Measurements from ENCODE around the gene SIPA1L3.

The SIPA1L3 gene

GRCh38 chr19:38163419-38164290, 256.6 kb downstream of the SIPA1L3 start:
- H3K27me3 Mint-ChIP-seq = no peaks in the 10 kb centered on the region
- peaks cover 0 to 1% of the 10 kb centered on the region in 2 donors for H3K4me1 Mint-ChIP-seq
- peaks cover 0 to 3% of the 10 kb centered on the region in 2 donors for H3K9me3 Mint-ChIP-seq
- no peak overlapping the region for H3K4me3 Mint-ChIP-seq
- H3K27ac Mint-ChIP-seq = peak overlapping the region; percentile 70
- DNase-seq = no peak
- no peak for ATAC-seq (replicated peaks)
- H3K36me3 Mint-ChIP-seq = peaks cover 65 to 76% of the 10 kb centered on the region in 2 donors

GRCh38 chr19:38164526-38164925, 257.5 kb downstream of the SIPA1L3 start:
- H3K4me3 Mint-ChIP-seq = no peak overlapping the region
- peaks cover 60 to 74% of the 10 kb centered on the region in 2 donors for H3K36me3 Mint-ChIP-seq
- H3K9me3 Mint-ChIP-seq = peaks cover 0 to 3% of the 10 kb centered on the region in 2 donors
- DNase-seq = no peak
- no peaks in the 10 kb centered on the region for H3K4me1 Mint-ChIP-seq
- no peak for ATAC-seq (replicated peaks)
- H3K27ac Mint-ChIP-seq = no peak overlapping the region
- H3K27me3 Mint-ChIP-seq = no peaks in the 10 kb centered on the region

GRCh38 chr19:38165335-38165734, 258.3 kb downstream of the SIPA1L3 start:
- H3K9me3 Mint-ChIP-seq = peaks cover 0 to 3% of the 10 kb centered on the region in 2 donors
- no peak overlapping the region for H3K4me3 Mint-ChIP-seq
- H3K27ac Mint-ChIP-seq = peak overlapping the region; percentile 42
- ATAC-seq (replicated peaks) = no peak
- DNase-seq = no peak
- H3K36me3 Mint-ChIP-seq = peaks cover 62 to 79% of the 10 kb centered on the region in 2 donors
- no peaks in the 10 kb centered on the region for H3K27me3 Mint-ChIP-seq
- no peaks in the 10 kb centered on the region for H3K4me1 Mint-ChIP-seq

GRCh38 chr19:38168637-38169036, 261.6 kb downstream of the SIPA1L3 start:
- Mint-ChIP-seq H3K36me3 (peaks cover 54 to 76% of the 10 kb centered on the region in 2 donors), H3K27ac (no peak overlapping the region), H3K9me3 (no peaks in the 10 kb centered on the region), H3K27me3 (no peaks in the 10 kb centered on the region), H3K4me1 (peaks cover 0 to under 1% of the 10 kb centered on the region in 2 donors), H3K4me3 (no peak overlapping the region)
- no peak for DNase-seq
- no peak for ATAC-seq (replicated peaks)

- Mint-ChIP-seq H3K27ac (peak overlapping the region; percentile 37), H3K36me3 (peaks cover 52 to 74% of the 10 kb centered on the region in 2 donors), H3K27me3 (no peaks in the 10 kb centered on the region), H3K9me3 (no peaks in the 10 kb centered on the region), H3K4me3 (no peak overlapping the region), H3K4me1 (peaks cover 0 to 1% of the 10 kb centered on the region in 2 donors)
- no peak for ATAC-seq (replicated peaks)
- DNase-seq = no peak
These were observed 263.3 kb downstream of the SIPA1L3 start for GRCh38 chr19:38170334-38170733.

- ATAC-seq (replicated peaks) (no peak), DNase-seq (no peak)
- Mint-ChIP-seq H3K27me3 (no peaks in the 10 kb centered on the region), H3K9me3 (no peaks in the 10 kb centered on the region), H3K27ac (peak overlapping the region; percentile 74), H3K4me3 (no peak overlapping the region), H3K4me1 (peaks cover 0 to 1% of the 10 kb centered on the region in 2 donors), H3K36me3 (peaks cover 45 to 69% of the 10 kb centered on the region in 2 donors)
These were observed 265.0 kb downstream of the SIPA1L3 start for GRCh38 chr19:38172001-38172400.

GRCh38 chr19:38173291-38174041, 266.5 kb downstream of the SIPA1L3 start:
- DNase-seq (no peak), ATAC-seq (replicated peaks) (no peak)
- H3K27ac Mint-ChIP-seq = peak overlapping the region; percentile 44
- no peaks in the 10 kb centered on the region for H3K9me3 Mint-ChIP-seq
- H3K4me3 Mint-ChIP-seq = peak overlapping the region in 1 of 2 donors; percentile 41
- H3K36me3 Mint-ChIP-seq = peaks cover 47 to 74% of the 10 kb centered on the region in 2 donors
- H3K27me3 Mint-ChIP-seq = no peaks in the 10 kb centered on the region
- H3K4me1 Mint-ChIP-seq = peaks cover 0 to 1% of the 10 kb centered on the region in 2 donors

- Mint-ChIP-seq H3K4me3 (no peak overlapping the region), H3K4me1 (peaks cover 0 to 1% of the 10 kb centered on the region in 2 donors), H3K36me3 (peaks cover 54 to 75% of the 10 kb centered on the region in 2 donors), H3K27ac (no peak overlapping the region), H3K9me3 (peaks cover 0 to 1% of the 10 kb centered on the region in 2 donors), H3K27me3 (no peaks in the 10 kb centered on the region)
- no peak for DNase-seq
- ATAC-seq (replicated peaks) = no peak
These were observed 268.4 kb downstream of the SIPA1L3 start for GRCh38 chr19:38175422-38175821.

- no peak for ATAC-seq (replicated peaks)
- no peak for DNase-seq
- H3K27me3 Mint-ChIP-seq = no peaks in the 10 kb centered on the region
- H3K4me1 Mint-ChIP-seq = peaks cover 0 to 6% of the 10 kb centered on the region in 2 donors
- peaks cover 0 to 5% of the 10 kb centered on the region in 2 donors for H3K9me3 Mint-ChIP-seq
- H3K27ac Mint-ChIP-seq = no peak overlapping the region
- H3K4me3 Mint-ChIP-seq = no peak overlapping the region
- peaks cover 60 to 76% of the 10 kb centered on the region in 2 donors for H3K36me3 Mint-ChIP-seq
These were observed 273.1 kb downstream of the SIPA1L3 start for GRCh38 chr19:38180071-38180470.

- Mint-ChIP-seq H3K36me3 (peaks cover 58 to 73% of the 10 kb centered on the region in 2 donors), H3K4me1 (peaks cover 0 to 6% of the 10 kb centered on the region in 2 donors), H3K4me3 (peak overlapping the region in 1 of 2 donors; percentile 32), H3K27ac (peak overlapping the region; percentile 79), H3K9me3 (peaks cover 0 to 5% of the 10 kb centered on the region in 2 donors), H3K27me3 (no peaks in the 10 kb centered on the region)
- no peak for DNase-seq
- ATAC-seq (replicated peaks) = no peak
These were observed 275.7 kb downstream of the SIPA1L3 start for GRCh38 chr19:38182536-38183210.

- H3K27ac Mint-ChIP-seq = peak overlapping the region; percentile 52
- peaks cover 0 to 5% of the 10 kb centered on the region in 2 donors for H3K9me3 Mint-ChIP-seq
- H3K27me3 Mint-ChIP-seq = no peaks in the 10 kb centered on the region
- no peak overlapping the region for H3K4me3 Mint-ChIP-seq
- H3K4me1 Mint-ChIP-seq = peaks cover under 1 to 6% of the 10 kb centered on the region in 2 donors
- no peak for DNase-seq
- peaks cover 54 to 66% of the 10 kb centered on the region in 2 donors for H3K36me3 Mint-ChIP-seq
- ATAC-seq (replicated peaks) = no peak
These were observed 276.4 kb downstream of the SIPA1L3 start for GRCh38 chr19:38183251-38183897.

GRCh38 chr19:38184815-38185214, 277.8 kb downstream of the SIPA1L3 start:
- H3K36me3 Mint-ChIP-seq = peaks cover 49 to 60% of the 10 kb centered on the region in 2 donors
- no peak for ATAC-seq (replicated peaks)
- H3K27ac Mint-ChIP-seq = peak overlapping the region; percentile 65
- H3K27me3 Mint-ChIP-seq = no peaks in the 10 kb centered on the region
- peaks cover 11 to 15% of the 10 kb centered on the region in 2 donors for H3K4me1 Mint-ChIP-seq
- H3K9me3 Mint-ChIP-seq = peaks cover 0 to 4% of the 10 kb centered on the region in 2 donors
- DNase-seq = no peak
- no peak overlapping the region for H3K4me3 Mint-ChIP-seq

GRCh38 chr19:38185562-38185961, 278.6 kb downstream of the SIPA1L3 start:
- Mint-ChIP-seq H3K27me3 (no peaks in the 10 kb centered on the region), H3K36me3 (peaks cover 49 to 60% of the 10 kb centered on the region in 2 donors), H3K4me1 (peaks cover 14 to 20% of the 10 kb centered on the region in 2 donors), H3K4me3 (no peak overlapping the region), H3K27ac (no peak overlapping the region), H3K9me3 (peaks cover 0 to 4% of the 10 kb centered on the region in 2 donors)
- DNase-seq (no peak), ATAC-seq (replicated peaks) (no peak)

Measured in stimulated activated naive B cell treated with anti-CD40 and anti-IgM and Interleukin-4, amounts not matched to agents 10 μg/mL and 1 μg/mL and 100 μg/mL, for 72 hours (primary cell).